ENCODE data around the gene CEACAM1.
"Not testable (repeated sequence)": the region's sequence is repeated elsewhere in the genome, so short reads cannot be mapped to it uniquely, and the experiment has no call there.

Gene CEACAM1

GRCh38 chr19:42512743-42513304 lies 15.5 kb downstream of the CEACAM1 start:
- H3K4me3 ChIP-seq (ENCODE audit: low read depth, low read length), result no peak overlapping the region
- TF ChIP-seq CTCF (IDR thresholded peaks at IDR 0.05; ENCODE audit: low read depth, low read length), result no peak
- no peaks in the 10 kb centered on the region for H3K36me3 ChIP-seq
- no peak for DNase-seq
- no peaks in the 10 kb centered on the region for H3K27me3 ChIP-seq (ENCODE audit: insufficient read depth, low read depth, severe bottlenecking)
- H3K9me3 ChIP-seq (ENCODE audit: severe bottlenecking), result no peaks in the 10 kb centered on the region
- H3K27ac ChIP-seq, result no peak overlapping the region

GRCh38 chr19:42512130-42512636 lies 16.1 kb downstream of the CEACAM1 start:
- Histone ChIP-seq H3K27ac (no peak overlapping the region), H3K4me3 (ENCODE audit: low read depth, low read length) (no peak overlapping the region), H3K27me3 (ENCODE audit: insufficient read depth, low read depth, severe bottlenecking) (no peaks in the 10 kb centered on the region), H3K9me3 (ENCODE audit: severe bottlenecking) (no peaks in the 10 kb centered on the region), H3K36me3 (no peaks in the 10 kb centered on the region)
- TF ChIP-seq CTCF (IDR thresholded peaks at IDR 0.05; ENCODE audit: low read depth, low read length), result no peak
- DNase-seq, result no peak

GRCh38 chr19:42511340-42511739 lies 16.9 kb downstream of the CEACAM1 start:
- Histone ChIP-seq H3K9me3 (ENCODE audit: severe bottlenecking) (no peaks in the 10 kb centered on the region), H3K27ac (no peak overlapping the region), H3K36me3 (no peaks in the 10 kb centered on the region), H3K4me3 (ENCODE audit: low read depth, low read length) (no peak overlapping the region), H3K27me3 (ENCODE audit: insufficient read depth, low read depth, severe bottlenecking) (no peaks in the 10 kb centered on the region)
- no peak for TF ChIP-seq CTCF (IDR thresholded peaks at IDR 0.05; ENCODE audit: low read depth, low read length)
- DNase-seq, result no peak

GRCh38 chr19:42508892-42509444 lies 19.3 kb downstream of the CEACAM1 start:
- TF ChIP-seq CTCF (IDR thresholded peaks at IDR 0.05; ENCODE audit: low read depth, low read length), result no peak
- Histone ChIP-seq H3K9me3 (ENCODE audit: severe bottlenecking) (no peaks in the 10 kb centered on the region), H3K27ac (no peak overlapping the region), H3K36me3 (no peaks in the 10 kb centered on the region), H3K4me3 (ENCODE audit: low read depth, low read length) (no peak overlapping the region), H3K27me3 (ENCODE audit: insufficient read depth, low read depth, severe bottlenecking) (no peaks in the 10 kb centered on the region)
- no peak for DNase-seq

GRCh38 chr19:42505066-42505465 lies 23.2 kb downstream of the CEACAM1 start:
- no peaks in the 10 kb centered on the region for H3K36me3 ChIP-seq
- no peak overlapping the region for H3K27ac ChIP-seq
- no peak overlapping the region for H3K4me3 ChIP-seq (ENCODE audit: low read depth, low read length)
- no peak for TF ChIP-seq CTCF (IDR thresholded peaks at IDR 0.05; ENCODE audit: low read depth, low read length)
- H3K27me3 ChIP-seq (ENCODE audit: insufficient read depth, low read depth, severe bottlenecking), result no peaks in the 10 kb centered on the region
- DNase-seq, result no peak
- no peaks in the 10 kb centered on the region for H3K9me3 ChIP-seq (ENCODE audit: severe bottlenecking)

- Histone ChIP-seq H3K27me3 (ENCODE audit: insufficient read depth, low read depth, severe bottlenecking) (no peaks in the 10 kb centered on the region), H3K36me3 (no peaks in the 10 kb centered on the region), H3K4me3 (ENCODE audit: low read depth, low read length) (no peak overlapping the region), H3K27ac (no peak overlapping the region), H3K9me3 (ENCODE audit: severe bottlenecking) (no peaks in the 10 kb centered on the region)
- DNase-seq, result no peak
- TF ChIP-seq CTCF (IDR thresholded peaks at IDR 0.05; ENCODE audit: low read depth, low read length), result no peak
Measured at GRCh38 chr19:42501733-42502132, 26.5 kb downstream of the CEACAM1 start.

- not testable (repeated sequence) for H3K9me3 ChIP-seq (ENCODE audit: severe bottlenecking); H3K27me3 ChIP-seq (ENCODE audit: insufficient read depth, low read depth, severe bottlenecking); H3K27ac ChIP-seq; H3K36me3 ChIP-seq; DNase-seq; H3K4me3 ChIP-seq (ENCODE audit: low read depth, low read length)
Measured at GRCh38 chr19:42501243-42501642, 27.0 kb downstream of the CEACAM1 start.

Data from WERI-Rb-1 (cell line).